ENCODE measurements around the gene ISL1. TPM values are rescaled to one million over a fixed set of nuclear protein-coding genes. Genes with fewer than 3 reads are reported as not detected.

The ISL1 gene
- 1.8 and 6.1 TPM in 2 replicates for total RNA-seq

GRCh38 chr5:51383131-51384121, at the start of gene ISL1:
TSS of gene ISL1 (plus strand) at chr5:51383448. CDS start at chr5:51383672, 224 bp downstream.
- peaks cover 1% of the 10 kb centered on the region for H3K27me3 ChIP-seq (ENCODE audit: control insufficient read depth, insufficient read depth, low read length)
- TF ChIP-seq CTCF (IDR thresholded peaks at IDR 0.05; ENCODE audit: insufficient read depth, low read length, severe bottlenecking), result peak; percentile 7
- FAIRE-seq, result no peak
- peak within 1 kb of the TSS; percentile 70 for H3K4me3 ChIP-seq (ENCODE audit: low read depth, low read length)
- DNase-seq (ENCODE audit: low read depth), result peak; percentile 79
- H3K36me3 ChIP-seq (ENCODE audit: control insufficient read depth, insufficient read depth, low read length), result no peaks in the 10 kb centered on the region

GRCh38 chr5:51336878-51337277, 46.4 kb upstream of the ISL1 start:
- FAIRE-seq (no peak), DNase-seq (ENCODE audit: low read depth) (no peak)
- H3K36me3 ChIP-seq (ENCODE audit: control insufficient read depth, insufficient read depth, low read length), result no peaks in the 10 kb centered on the region
- H3K27me3 ChIP-seq (ENCODE audit: control insufficient read depth, insufficient read depth, low read length), result no peaks in the 10 kb centered on the region
- TF ChIP-seq CTCF (IDR thresholded peaks at IDR 0.05; ENCODE audit: insufficient read depth, low read length, severe bottlenecking), result no peak
- no peak overlapping the region for H3K4me3 ChIP-seq (ENCODE audit: low read depth, low read length)

- DNase-seq (ENCODE audit: low read depth) (peak; percentile 43), FAIRE-seq (no peak)
- Histone ChIP-seq H3K4me3 (ENCODE audit: low read depth, low read length) (no peak overlapping the region), H3K36me3 (ENCODE audit: control insufficient read depth, insufficient read depth, low read length) (no peaks in the 10 kb centered on the region), H3K27me3 (ENCODE audit: control insufficient read depth, insufficient read depth, low read length) (no peaks in the 10 kb centered on the region)
- no peak for TF ChIP-seq CTCF (IDR thresholded peaks at IDR 0.05; ENCODE audit: insufficient read depth, low read length, severe bottlenecking)
These were observed 38.1 kb upstream of the ISL1 start for GRCh38 chr5:51345106-51345505.

- FAIRE-seq (no peak), DNase-seq (ENCODE audit: low read depth) (peak; percentile 39)
- H3K36me3 ChIP-seq (ENCODE audit: control insufficient read depth, insufficient read depth, low read length), result no peaks in the 10 kb centered on the region
- no peaks in the 10 kb centered on the region for H3K27me3 ChIP-seq (ENCODE audit: control insufficient read depth, insufficient read depth, low read length)
- no peak for TF ChIP-seq CTCF (IDR thresholded peaks at IDR 0.05; ENCODE audit: insufficient read depth, low read length, severe bottlenecking)
- no peak overlapping the region for H3K4me3 ChIP-seq (ENCODE audit: low read depth, low read length)
These were observed 36.1 kb upstream of the ISL1 start for GRCh38 chr5:51347157-51347556.

- DNase-seq (ENCODE audit: low read depth), result peak; percentile 15
- H3K27me3 ChIP-seq (ENCODE audit: control insufficient read depth, insufficient read depth, low read length), result no peaks in the 10 kb centered on the region
- no peak overlapping the region for H3K4me3 ChIP-seq (ENCODE audit: low read depth, low read length)
- H3K36me3 ChIP-seq (ENCODE audit: control insufficient read depth, insufficient read depth, low read length), result no peaks in the 10 kb centered on the region
- no peak for TF ChIP-seq CTCF (IDR thresholded peaks at IDR 0.05; ENCODE audit: insufficient read depth, low read length, severe bottlenecking)
- no peak for FAIRE-seq
These were observed 35.5 kb upstream of the ISL1 start for GRCh38 chr5:51347704-51348103.

Measured in bronchial epithelial cell (primary cell).